ENCODE data around the gene PHLDB3. TPM values are rescaled to one million over a fixed set of nuclear protein-coding genes. Genes with fewer than 3 reads are reported as not detected.

PHLDB3 gene
- polyA plus RNA-seq (2011; rRNA removed): 4.2 and 5.9 TPM in 2 replicates
- polyA minus RNA-seq (2011; rRNA and poly(A)+ RNA removed): 3.7 and 3.8 TPM in 2 replicates

DNA sequence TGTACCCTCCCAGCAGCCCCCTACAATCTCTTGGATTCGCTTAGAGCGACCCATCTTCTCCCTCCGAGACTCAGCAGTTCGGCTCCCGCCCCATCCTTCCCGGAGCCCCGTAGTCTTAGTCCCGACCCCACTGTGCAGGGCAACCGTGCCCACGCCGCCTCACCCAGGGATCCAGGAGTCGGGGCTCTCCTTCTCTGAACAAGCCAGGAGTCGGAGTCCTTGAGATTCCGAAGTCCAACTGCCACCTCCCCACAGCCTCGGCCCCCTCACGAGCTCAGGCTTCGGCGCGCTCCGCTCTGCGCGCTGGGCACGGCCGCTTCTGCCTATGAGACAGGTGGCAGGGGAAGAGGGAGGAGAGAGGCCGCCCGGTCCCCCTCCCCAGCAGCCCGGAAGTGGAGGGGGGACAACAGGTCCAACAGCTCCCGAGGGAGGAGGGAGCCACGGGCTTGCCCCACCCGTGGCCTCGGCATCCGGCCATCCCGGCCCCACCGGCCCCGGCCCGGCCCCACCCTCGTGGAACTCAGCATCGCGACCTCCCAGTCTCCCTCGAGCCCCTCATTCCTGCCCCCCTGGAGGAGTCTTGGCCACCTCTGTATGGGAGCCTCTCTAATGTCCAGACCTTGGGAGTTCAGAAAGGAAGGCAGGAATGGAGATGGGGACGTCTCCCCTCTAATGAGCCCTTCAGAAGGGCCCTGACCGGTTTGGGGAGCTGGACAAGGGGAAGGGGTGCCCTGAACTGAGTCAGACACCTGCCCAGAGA, at the start of gene PHLDB3:
PHLDB3 (minus strand) TSS at position 321 of the 760 bp plus-strand sequence. CDS start 628 bp downstream, outside the sequence.
- DNase-seq (ENCODE audit: low read depth, low spot score): no peak
- H3K27ac ChIP-seq (ENCODE audit: low read depth, low read length): peak within 1 kb of the TSS; percentile 68
- no peaks in the 10 kb centered on the region for H3K27me3 ChIP-seq (ENCODE audit: control insufficient read depth, insufficient read depth, low read length)
- H3K4me3 ChIP-seq (ENCODE audit: low read depth, low read length): peak within 1 kb of the TSS; percentile 91
- ChIA-PET CTCF (interaction anchor here (0.8 to 3.3 kb wide), 7 partner anchors 10 to 72 kb away, joined by 3 to 15 read pairs (median 4); no protein-coding TSS in a partner anchor), POLR2A (interaction anchor here (0.6 to 1.3 kb wide), 7 partner anchors 11 to 72 kb away, joined by 3 to 6 read pairs (median 3); partner anchors contain the start of gene ETHE1)
- no peaks in the 10 kb centered on the region for H3K9me3 ChIP-seq (ENCODE audit: control insufficient read depth, insufficient read depth, low read length)
- TF ChIP-seq, protein P1, sequence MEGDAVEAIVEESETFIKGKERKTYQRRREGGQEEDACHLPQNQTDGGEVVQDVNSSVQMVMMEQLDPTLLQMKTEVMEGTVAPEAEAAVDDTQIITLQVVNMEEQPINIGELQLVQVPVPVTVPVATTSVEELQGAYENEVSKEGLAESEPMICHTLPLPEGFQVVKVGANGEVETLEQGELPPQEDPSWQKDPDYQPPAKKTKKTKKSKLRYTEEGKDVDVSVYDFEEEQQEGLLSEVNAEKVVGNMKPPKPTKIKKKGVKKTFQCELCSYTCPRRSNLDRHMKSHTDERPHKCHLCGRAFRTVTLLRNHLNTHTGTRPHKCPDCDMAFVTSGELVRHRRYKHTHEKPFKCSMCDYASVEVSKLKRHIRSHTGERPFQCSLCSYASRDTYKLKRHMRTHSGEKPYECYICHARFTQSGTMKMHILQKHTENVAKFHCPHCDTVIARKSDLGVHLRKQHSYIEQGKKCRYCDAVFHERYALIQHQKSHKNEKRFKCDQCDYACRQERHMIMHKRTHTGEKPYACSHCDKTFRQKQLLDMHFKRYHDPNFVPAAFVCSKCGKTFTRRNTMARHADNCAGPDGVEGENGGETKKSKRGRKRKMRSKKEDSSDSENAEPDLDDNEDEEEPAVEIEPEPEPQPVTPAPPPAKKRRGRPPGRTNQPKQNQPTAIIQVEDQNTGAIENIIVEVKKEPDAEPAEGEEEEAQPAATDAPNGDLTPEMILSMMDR (IDR thresholded peaks at IDR 0.05; ENCODE audit: low read depth, low read length): no peak

DNA sequence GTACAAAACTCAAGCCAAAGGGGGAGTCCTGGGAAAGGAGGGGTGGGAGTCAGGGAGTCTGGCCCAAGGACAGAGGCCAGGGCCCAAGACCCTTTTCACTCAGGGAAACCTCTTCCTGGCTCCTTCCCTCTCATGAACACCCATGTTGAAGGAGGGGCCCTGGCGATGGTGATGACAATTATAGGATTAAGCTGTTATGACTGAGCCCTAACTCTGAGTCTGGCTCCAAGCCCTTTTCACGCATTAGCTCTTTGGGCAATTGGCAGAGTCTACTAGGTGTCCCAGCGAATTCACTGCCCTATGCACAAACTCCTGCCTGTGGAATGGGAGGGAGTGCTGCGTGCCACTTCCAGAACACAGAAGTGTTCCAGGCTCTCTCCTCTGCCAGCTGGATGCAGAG, 49.1 kb upstream of the PHLDB3 start:
- no peak overlapping the region for H3K4me3 ChIP-seq (ENCODE audit: low read depth, low read length)
- H3K27me3 ChIP-seq (ENCODE audit: control insufficient read depth, insufficient read depth, low read length): no peaks in the 10 kb centered on the region
- H3K9me3 ChIP-seq (ENCODE audit: control insufficient read depth, insufficient read depth, low read length): no peaks in the 10 kb centered on the region
- POLR2A ChIA-PET: no interaction called here
- H3K27ac ChIP-seq (ENCODE audit: low read depth, low read length): no peak overlapping the region
- TF ChIP-seq, protein P1 (IDR thresholded peaks at IDR 0.05; ENCODE audit: low read depth, low read length): no peak
- CTCF ChIA-PET: interaction anchor here (1.0 to 3.7 kb wide), 8 partner anchors 12 to 256 kb away, joined by 3 to 58 read pairs (median 8); partner anchors contain the start of genes PINLYP and XRCC1
- DNase-seq (ENCODE audit: low read depth, low spot score): no peak

GRCh38 chr19:43552616-43553015, 48.1 kb upstream of the PHLDB3 start:
- Histone ChIP-seq H3K27me3 (ENCODE audit: control insufficient read depth, insufficient read depth, low read length) (no peaks in the 10 kb centered on the region), H3K27ac (ENCODE audit: low read depth, low read length) (no peak overlapping the region), H3K4me3 (ENCODE audit: low read depth, low read length) (no peak overlapping the region), H3K9me3 (ENCODE audit: control insufficient read depth, insufficient read depth, low read length) (no peaks in the 10 kb centered on the region)
- POLR2A ChIA-PET: no interaction called here
- DNase-seq (ENCODE audit: low read depth, low spot score): no peak
- TF ChIP-seq, protein P1 (IDR thresholded peaks at IDR 0.05; ENCODE audit: low read depth, low read length): no peak
- CTCF ChIA-PET: interaction anchor here (0.5 to 1.5 kb wide), 2 partner anchors 24 to 100 kb away, joined by 3 to 4 read pairs; no protein-coding TSS in a partner anchor

DNA sequence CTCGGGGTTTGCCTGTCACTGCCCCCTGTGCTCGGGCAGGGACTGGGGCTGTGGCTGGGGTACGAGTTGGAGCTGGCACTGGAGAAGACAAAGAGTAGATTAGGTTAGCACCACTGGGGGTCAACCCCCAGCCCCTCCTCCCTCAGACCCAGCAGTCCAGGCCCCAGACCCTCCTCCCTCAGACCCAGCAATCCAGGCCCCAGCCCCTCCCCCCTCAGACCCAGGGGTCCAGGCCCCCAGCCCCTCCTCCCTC, 47.6 kb upstream of the PHLDB3 start:
- Histone ChIP-seq H3K27ac (ENCODE audit: low read depth, low read length) (no peak overlapping the region), H3K9me3 (ENCODE audit: control insufficient read depth, insufficient read depth, low read length) (no peaks in the 10 kb centered on the region), H3K4me3 (ENCODE audit: low read depth, low read length) (no peak overlapping the region), H3K27me3 (ENCODE audit: control insufficient read depth, insufficient read depth, low read length) (no peaks in the 10 kb centered on the region)
- POLR2A ChIA-PET: no interaction called here
- CTCF ChIA-PET: no interaction called here
- TF ChIP-seq, protein P1 (IDR thresholded peaks at IDR 0.05; ENCODE audit: low read depth, low read length): no peak
- DNase-seq (ENCODE audit: low read depth, low spot score): no peak

GRCh38 chr19:43551399-43552197, 47.1 kb upstream of the PHLDB3 start:
- Histone ChIP-seq H3K9me3 (ENCODE audit: control insufficient read depth, insufficient read depth, low read length) (no peaks in the 10 kb centered on the region), H3K27ac (ENCODE audit: low read depth, low read length) (no peak overlapping the region), H3K4me3 (ENCODE audit: low read depth, low read length) (no peak overlapping the region), H3K27me3 (ENCODE audit: control insufficient read depth, insufficient read depth, low read length) (no peaks in the 10 kb centered on the region)
- TF ChIP-seq, protein P1 (IDR thresholded peaks at IDR 0.05; ENCODE audit: low read depth, low read length): no peak
- POLR2A ChIA-PET: no interaction called here
- CTCF ChIA-PET: no interaction called here
- DNase-seq (ENCODE audit: low read depth, low spot score): no peak
